ENCODE data around the gene PTTG1IP. TPM values are rescaled to one million over a fixed set of nuclear protein-coding genes. Genes with fewer than 3 reads are reported as not detected.
A peak's percentile ranks its signal among the peaks of the same experiment; 100 is the strongest.

Gene PTTG1IP
- total and polyA plus RNA-seq, 2 of the 13 experiments (the other 11 are each of a cell fraction or from before 2014, with no cell fraction given) = 161 to 700 TPM

DNA sequence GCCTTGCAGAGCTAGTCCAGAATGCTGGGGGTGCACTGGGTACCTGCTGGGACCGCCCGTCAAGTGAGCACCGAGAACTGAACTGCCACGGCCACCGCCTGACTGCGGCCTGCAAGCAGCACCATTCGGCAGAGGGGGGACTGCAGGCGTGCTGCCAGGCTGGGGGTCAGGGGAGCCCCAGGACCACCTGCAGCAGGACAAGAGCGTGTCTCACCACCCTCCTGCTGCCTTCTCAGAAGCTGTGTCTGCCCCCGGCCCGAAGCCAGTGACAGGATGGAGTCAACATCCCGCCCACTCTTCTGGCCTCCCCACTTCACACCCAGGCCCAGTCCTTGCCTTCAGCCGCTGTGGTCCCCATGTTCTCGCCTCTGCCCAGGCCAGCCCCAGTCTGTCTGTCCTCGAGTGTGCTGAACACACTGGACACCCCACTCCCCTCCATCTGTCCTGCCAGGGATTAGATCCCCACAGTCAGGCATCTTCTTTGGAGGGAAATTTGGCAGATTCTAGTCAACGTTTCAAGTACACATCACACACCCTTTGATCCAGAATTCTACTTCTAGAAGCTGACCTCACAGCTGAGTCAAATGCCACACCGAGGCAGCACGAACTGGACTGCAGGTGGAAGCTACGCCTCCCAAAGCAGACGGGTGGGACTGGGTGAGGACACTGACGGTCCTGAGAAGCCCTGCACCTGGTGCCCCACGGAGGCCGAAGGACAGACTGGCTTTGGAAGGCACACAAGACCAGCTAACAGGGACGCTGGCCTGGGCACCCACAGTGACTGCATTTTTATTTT, 26.0 kb downstream of the PTTG1IP start (continued):
- TF ChIP-seq YEATS2 (CRISPR knock-in tag; IDR thresholded peaks at IDR 0.05; ENCODE audit: borderline replicate concordance) = no peak
- no peak for TF ChIP-seq FOSL1 (CRISPR knock-in tag; IDR thresholded peaks at IDR 0.05; ENCODE audit: borderline replicate concordance)
- no peak for TF ChIP-seq MBNL3 (CRISPR knock-in tag; conservative IDR thresholded peaks at IDR 0.05)
- TF ChIP-seq ZNF879 (CRISPR knock-in tag; IDR thresholded peaks at IDR 0.05) = no peak
- TF ChIP-seq MAFG (CRISPR knock-in tag; IDR thresholded peaks at IDR 0.05) = no peak
- no peak for TF ChIP-seq ZMYM2 (CRISPR knock-in tag; IDR thresholded peaks at IDR 0.05)
- TF ChIP-seq, protein P1, sequence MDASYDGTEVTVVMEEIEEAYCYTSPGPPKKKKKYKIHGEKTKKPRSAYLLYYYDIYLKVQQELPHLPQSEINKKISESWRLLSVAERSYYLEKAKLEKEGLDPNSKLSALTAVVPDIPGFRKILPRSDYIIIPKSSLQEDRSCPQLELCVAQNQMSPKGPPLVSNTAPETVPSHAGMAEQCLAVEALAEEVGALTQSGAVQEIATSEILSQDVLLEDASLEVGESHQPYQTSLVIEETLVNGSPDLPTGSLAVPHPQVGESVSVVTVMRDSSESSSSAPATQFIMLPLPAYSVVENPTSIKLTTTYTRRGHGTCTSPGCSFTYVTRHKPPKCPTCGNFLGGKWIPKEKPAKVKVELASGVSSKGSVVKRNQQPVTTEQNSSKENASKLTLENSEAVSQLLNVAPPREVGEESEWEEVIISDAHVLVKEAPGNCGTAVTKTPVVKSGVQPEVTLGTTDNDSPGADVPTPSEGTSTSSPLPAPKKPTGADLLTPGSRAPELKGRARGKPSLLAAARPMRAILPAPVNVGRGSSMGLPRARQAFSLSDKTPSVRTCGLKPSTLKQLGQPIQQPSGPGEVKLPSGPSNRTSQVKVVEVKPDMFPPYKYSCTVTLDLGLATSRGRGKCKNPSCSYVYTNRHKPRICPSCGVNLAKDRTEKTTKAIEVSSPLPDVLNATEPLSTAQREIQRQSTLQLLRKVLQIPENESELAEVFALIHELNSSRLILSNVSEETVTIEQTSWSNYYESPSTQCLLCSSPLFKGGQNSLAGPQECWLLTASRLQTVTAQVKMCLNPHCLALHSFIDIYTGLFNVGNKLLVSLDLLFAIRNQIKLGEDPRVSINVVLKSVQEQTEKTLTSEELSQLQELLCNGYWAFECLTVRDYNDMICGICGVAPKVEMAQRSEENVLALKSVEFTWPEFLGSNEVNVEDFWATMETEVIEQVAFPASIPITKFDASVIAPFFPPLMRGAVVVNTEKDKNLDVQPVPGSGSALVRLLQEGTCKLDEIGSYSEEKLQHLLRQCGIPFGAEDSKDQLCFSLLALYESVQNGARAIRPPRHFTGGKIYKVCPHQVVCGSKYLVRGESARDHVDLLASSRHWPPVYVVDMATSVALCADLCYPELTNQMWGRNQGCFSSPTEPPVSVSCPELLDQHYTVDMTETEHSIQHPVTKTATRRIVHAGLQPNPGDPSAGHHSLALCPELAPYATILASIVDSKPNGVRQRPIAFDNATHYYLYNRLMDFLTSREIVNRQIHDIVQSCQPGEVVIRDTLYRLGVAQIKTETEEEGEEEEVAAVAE (CRISPR knock-in tag; IDR thresholded peaks at IDR 0.05; ENCODE audit: borderline replicate concordance) = no peak
- peak; percentile 47; the same call in 1 of the 2 replicates for TF ChIP-seq ATF5 (CRISPR knock-in tag; IDR thresholded peaks at IDR 0.05; ENCODE audit: low read depth)
- TF ChIP-seq, protein P2, sequence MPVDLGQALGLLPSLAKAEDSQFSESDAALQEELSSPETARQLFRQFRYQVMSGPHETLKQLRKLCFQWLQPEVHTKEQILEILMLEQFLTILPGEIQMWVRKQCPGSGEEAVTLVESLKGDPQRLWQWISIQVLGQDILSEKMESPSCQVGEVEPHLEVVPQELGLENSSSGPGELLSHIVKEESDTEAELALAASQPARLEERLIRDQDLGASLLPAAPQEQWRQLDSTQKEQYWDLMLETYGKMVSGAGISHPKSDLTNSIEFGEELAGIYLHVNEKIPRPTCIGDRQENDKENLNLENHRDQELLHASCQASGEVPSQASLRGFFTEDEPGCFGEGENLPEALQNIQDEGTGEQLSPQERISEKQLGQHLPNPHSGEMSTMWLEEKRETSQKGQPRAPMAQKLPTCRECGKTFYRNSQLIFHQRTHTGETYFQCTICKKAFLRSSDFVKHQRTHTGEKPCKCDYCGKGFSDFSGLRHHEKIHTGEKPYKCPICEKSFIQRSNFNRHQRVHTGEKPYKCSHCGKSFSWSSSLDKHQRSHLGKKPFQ (CRISPR knock-in tag; IDR thresholded peaks at IDR 0.05; ENCODE audit: insufficient replicate concordance) = peak; percentile 76
- TF ChIP-seq STAG1 (CRISPR knock-in tag; IDR thresholded peaks at IDR 0.05) = no peak
- TF ChIP-seq PAX8 (CRISPR knock-in tag; IDR thresholded peaks at IDR 0.05; ENCODE audit: borderline replicate concordance) = no peak
- TF ChIP-seq SRY (CRISPR knock-in tag; IDR thresholded peaks at IDR 0.05) = no peak
- TF ChIP-seq ZC3H13 (CRISPR knock-in tag; IDR thresholded peaks at IDR 0.05) = peak; percentile 79; the same call in 1 of the 2 replicates
- no peak for TF ChIP-seq E2F5 (CRISPR knock-in tag; conservative IDR thresholded peaks at IDR 0.05)
- TF ChIP-seq, protein P3, sequence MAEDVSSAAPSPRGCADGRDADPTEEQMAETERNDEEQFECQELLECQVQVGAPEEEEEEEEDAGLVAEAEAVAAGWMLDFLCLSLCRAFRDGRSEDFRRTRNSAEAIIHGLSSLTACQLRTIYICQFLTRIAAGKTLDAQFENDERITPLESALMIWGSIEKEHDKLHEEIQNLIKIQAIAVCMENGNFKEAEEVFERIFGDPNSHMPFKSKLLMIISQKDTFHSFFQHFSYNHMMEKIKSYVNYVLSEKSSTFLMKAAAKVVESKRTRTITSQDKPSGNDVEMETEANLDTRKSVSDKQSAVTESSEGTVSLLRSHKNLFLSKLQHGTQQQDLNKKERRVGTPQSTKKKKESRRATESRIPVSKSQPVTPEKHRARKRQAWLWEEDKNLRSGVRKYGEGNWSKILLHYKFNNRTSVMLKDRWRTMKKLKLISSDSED (CRISPR knock-in tag; IDR thresholded peaks at IDR 0.05) = no peak
- no peak for TF ChIP-seq TCF7 (IDR thresholded peaks at IDR 0.05; ENCODE audit: low read depth)
- no peak for TF ChIP-seq ZNF83 (CRISPR knock-in tag; IDR thresholded peaks at IDR 0.05; ENCODE audit: borderline replicate concordance)
- no peak for TF ChIP-seq ZEB1 (IDR thresholded peaks at IDR 0.05; ENCODE audit: insufficient replicate concordance, low read depth)
- TF ChIP-seq ATF7-NPFF (CRISPR knock-in tag; IDR thresholded peaks at IDR 0.05; ENCODE audit: low read depth) = no peak
- TF ChIP-seq ZNF441 (CRISPR knock-in tag; IDR thresholded peaks at IDR 0.05; ENCODE audit: borderline replicate concordance) = no peak
- no peak for TF ChIP-seq CCDC6 (CRISPR knock-in tag; IDR thresholded peaks at IDR 0.05)

All from HepG2 (cell line).